Upper lobe of right lung (tissue), 1 donor: ENCODE results near the gene CCDC136. TPM values are rescaled to one million over a fixed set of nuclear protein-coding genes. Genes with fewer than 3 reads are reported as not detected.

Source experiments
- ATAC-seq: fragments of 200-7000 bp; cut with Tn5 transposase; one replicate; pipeline ENCODE4 v1.9.1; 2020; ENCODE audit warnings: mild to moderate bottlenecking, moderate library complexity
- DNase-seq: peaks from one replicate; pipeline ENCODE4 v3.0.0-alpha.2; 2020
- H3K27ac ChIP-seq: fragments of 200-600 bp; one replicate; pipeline ENCODE4 v1.8.0; 2022
- H3K27me3 ChIP-seq: fragments of 200-600 bp; one replicate; pipeline ENCODE4 v1.8.0; 2022; ENCODE audit warnings: mild to moderate bottlenecking
- H3K36me3 ChIP-seq: fragments of 200-600 bp; one replicate; pipeline ENCODE4 v1.8.0; 2022
- H3K4me1 ChIP-seq: fragments of 200-600 bp; one replicate; pipeline ENCODE4 v1.8.0; 2022
- H3K4me3 ChIP-seq: fragments of 200-600 bp; one replicate; pipeline ENCODE4 v1.8.0; 2022; ENCODE audit warnings: mild to moderate bottlenecking
- H3K9me3 ChIP-seq: fragments of 200-600 bp; one replicate; pipeline ENCODE4 v1.8.0; 2022
- CTCF ChIP-seq: fragments of 200-600 bp; IDR thresholded peaks from one replicate; pipeline ENCODE4 v1.8.0; 2022; ENCODE audit warnings: antibody characterized with exemption
- intact Hi-C: fragments of 100-400 bp; cut with DNase I; formaldehyde crosslinking; loops from one replicate; pipeline ENCODE4 v1.11.0; 2022
- total RNA-seq: library from RNA; stranded (reverse); fragmentation: NEBNext Ultra II Directional; extraction: Animal tissue kit (Norgen Biotek cat#: 25700); gene quantifications from one replicate; pipeline ENCODE4 v1.2.1, GENCODE V29; 2021
- donor health status: DM: no; HTN: yes; CAD: no; lungs with severe emphysema.

Gene CCDC136
- total RNA-seq, 1 donor from 2014 or later = 3.1 TPM

GRCh38 chr7:128794020-128794419 is 2.3 kb downstream of the CCDC136 start:
- no peak overlapping the region for H3K4me3 ChIP-seq
- peaks cover 12% of the 10 kb centered on the region for H3K4me1 ChIP-seq
- H3K27me3 ChIP-seq = no peaks in the 10 kb centered on the region
- DNase-seq = no peak
- H3K36me3 ChIP-seq = no peaks in the 10 kb centered on the region
- H3K27ac ChIP-seq = no peak overlapping the region
- ATAC-seq = no peak
- intact Hi-C loops = no loop called here
- no peaks in the 10 kb centered on the region for H3K9me3 ChIP-seq
- TF ChIP-seq CTCF = no peak

GRCh38 chr7:128794436-128794835 is 2.7 kb downstream of the CCDC136 start:
- intact Hi-C loops = no loop called here
- DNase-seq (no peak), ATAC-seq (no peak)
- Histone ChIP-seq H3K27me3 (no peaks in the 10 kb centered on the region), H3K27ac (no peak overlapping the region), H3K4me1 (peaks cover 12% of the 10 kb centered on the region), H3K4me3 (no peak overlapping the region), H3K36me3 (no peaks in the 10 kb centered on the region), H3K9me3 (no peaks in the 10 kb centered on the region)
- TF ChIP-seq CTCF = no peak

GRCh38 chr7:128795129-128795528 is 3.4 kb downstream of the CCDC136 start:
- Histone ChIP-seq H3K9me3 (no peaks in the 10 kb centered on the region), H3K27ac (no peak overlapping the region), H3K36me3 (no peaks in the 10 kb centered on the region), H3K27me3 (no peaks in the 10 kb centered on the region), H3K4me3 (no peak overlapping the region), H3K4me1 (peaks cover 12% of the 10 kb centered on the region)
- intact Hi-C loops = no loop called here
- ATAC-seq (no peak), DNase-seq (no peak)
- no peak for TF ChIP-seq CTCF

- ATAC-seq (no peak), DNase-seq (no peak)
- Histone ChIP-seq H3K9me3 (no peaks in the 10 kb centered on the region), H3K27me3 (no peaks in the 10 kb centered on the region), H3K4me1 (peaks cover 5% of the 10 kb centered on the region), H3K36me3 (no peaks in the 10 kb centered on the region), H3K4me3 (no peak overlapping the region), H3K27ac (no peak overlapping the region)
- intact Hi-C loops = no loop called here
- TF ChIP-seq CTCF = no peak
These were observed 4.6 kb downstream of the CCDC136 start for GRCh38 chr7:128796327-128796726.

GRCh38 chr7:128799451-128799850 is 7.7 kb downstream of the CCDC136 start:
- Histone ChIP-seq H3K27me3 (no peaks in the 10 kb centered on the region), H3K4me1 (no peaks in the 10 kb centered on the region), H3K27ac (no peak overlapping the region), H3K36me3 (no peaks in the 10 kb centered on the region), H3K4me3 (no peak overlapping the region), H3K9me3 (no peaks in the 10 kb centered on the region)
- no peak for ATAC-seq
- intact Hi-C loops = no loop called here
- no peak for TF ChIP-seq CTCF
- DNase-seq = no peak

GRCh38 chr7:128800567-128800966 is 8.8 kb downstream of the CCDC136 start:
- no peak overlapping the region for H3K4me3 ChIP-seq
- ATAC-seq (no peak), DNase-seq (no peak)
- intact Hi-C loops = no loop called here
- H3K27ac ChIP-seq = no peak overlapping the region
- H3K36me3 ChIP-seq = no peaks in the 10 kb centered on the region
- no peaks in the 10 kb centered on the region for H3K4me1 ChIP-seq
- TF ChIP-seq CTCF = no peak
- H3K9me3 ChIP-seq = no peaks in the 10 kb centered on the region
- no peaks in the 10 kb centered on the region for H3K27me3 ChIP-seq
